H1 (cell line): ENCODE measurements around the gene TMEM244. TPM values are rescaled to one million over a fixed set of nuclear protein-coding genes. Genes with fewer than 3 reads are reported as not detected.

ENCODE experiments used
- CTCF ChIA-PET: fragments of 300-600 bp; sonication (Branson Sonifier 250); formaldehyde crosslinking; loops from one replicate; lab custom pipeline; 2021; ENCODE audit not compliant: partially characterized antibody; lab: Charles Lee
- POLR2A ChIA-PET: fragments of 300-600 bp; sonication (Branson Sonifier 250); formaldehyde crosslinking; loops from one replicate; lab custom pipeline; 2021; ENCODE audit warnings: inconsistent platforms; ENCODE audit not compliant: partially characterized antibody; lab: Charles Lee
- DNase-seq, 2 experiments: peaks; one replicate each; pipeline versions ENCODE4 v3.0.0 to v3.0.0-alpha.2; 2010 to 2022; ENCODE audit warnings: low spot score in 2 of 2, low read depth in 1 of 2, mixed read lengths in 1 of 2
- FAIRE-seq: peaks from 2 replicates; lab custom pipeline; 2011; peaks lifted over from hg19 to GRCh38; lab: Jason Lieb, UNC
- H2AFZ ChIP-seq: 2 replicates; pipeline ENCODE4 v1.8.1; 2012; ENCODE audit warnings: low read length, inconsistent platforms
- H2AK5ac ChIP-seq: 2 replicates; pipeline ENCODE4 v1.6.1; 2013; ENCODE audit warnings: low read depth, low read length
- H2BK120ac ChIP-seq: replicated peaks from 2 replicates; pipeline ENCODE3; 2013; ENCODE audit warnings: low read depth, low read length, inconsistent platforms
- H2BK12ac ChIP-seq: 2 replicates; pipeline ENCODE4 v1.6.1; 2013; ENCODE audit warnings: low read depth, low read length
- H2BK15ac ChIP-seq: 2 replicates; pipeline ENCODE4 v1.6.1; 2013; ENCODE audit warnings: low read length
- H2BK20ac ChIP-seq: 2 replicates; pipeline ENCODE4 v1.6.1; 2013; ENCODE audit warnings: low read length
- H2BK5ac ChIP-seq: 2 replicates; pipeline ENCODE4 v1.6.1; 2013; ENCODE audit warnings: low read depth, low read length
- H3K14ac ChIP-seq: 2 replicates; pipeline ENCODE4 v1.6.1; 2013; ENCODE audit warnings: inconsistent platforms; ENCODE audit not compliant: insufficient read length
- H3K18ac ChIP-seq: 2 replicates; pipeline ENCODE4 v1.6.1; 2013; ENCODE audit warnings: low read length; ENCODE audit errors: extremely low read depth
- H3K23ac ChIP-seq: 2 replicates; pipeline ENCODE4 v1.6.1; 2013; ENCODE audit warnings: inconsistent platforms; ENCODE audit not compliant: insufficient read length
- H3K23me2 ChIP-seq: 2 replicates; pipeline ENCODE4 v1.6.1; 2013; ENCODE audit warnings: low read depth, low read length
- H3K27ac ChIP-seq: 2 replicates; pipeline ENCODE4 v1.6.1; 2011; ENCODE audit warnings: low read depth, low read length, inconsistent platforms
- H3K27me3 ChIP-seq, 4 experiments: replicated peaks in 1 of 4; 1 replicate in 1 of 4; 2 replicates in 3 of 4; pipeline versions ENCODE4 v1.6.1 to v1.8.1; 2011 to 2013; ENCODE audit warnings: low read length in 3 of 4, mild to moderate bottlenecking in 3 of 4, inconsistent platforms in 2 of 4, mixed read lengths in 2 of 4, moderate library complexity in 1 of 4; ENCODE audit not compliant: control insufficient read depth in 3 of 4, insufficient read depth in 3 of 4; ENCODE audit errors: extremely low read depth in 1 of 4
- H3K36me3 ChIP-seq, 4 experiments: 2 replicates each; pipeline versions ENCODE4 v1.6.1 to v1.8.1; 2011 to 2013; ENCODE audit warnings: mild to moderate bottlenecking in 4 of 4, low read length in 3 of 4, moderate library complexity in 2 of 4, control low read depth in 1 of 4, inconsistent platforms in 1 of 4; ENCODE audit not compliant: insufficient read depth in 4 of 4, control insufficient read depth in 2 of 4
- H3K4ac ChIP-seq: replicated peaks from 2 replicates; pipeline ENCODE3; 2013; ENCODE audit warnings: low read length, low read depth, mixed read lengths, inconsistent platforms; ENCODE audit not compliant: insufficient read length
- H3K4me1 ChIP-seq, 4 experiments: replicated peaks in 1 of 4; 1 replicate in 1 of 4; 2 replicates in 3 of 4; pipeline versions ENCODE4 v1.6.1 to v1.8.1; 2011 to 2013; ENCODE audit warnings: low read length in 3 of 4, inconsistent platforms in 2 of 4, mixed read lengths in 1 of 4; ENCODE audit not compliant: insufficient read depth in 4 of 4, control insufficient read depth in 3 of 4
- H3K4me2 ChIP-seq, 2 experiments: 2 replicates each; pipeline versions ENCODE4 v1.6.1 to v1.8.1; 2011 to 2013; ENCODE audit warnings: low read depth in 2 of 2, low read length in 2 of 2, control low read depth in 1 of 2, inconsistent platforms in 1 of 2, mild to moderate bottlenecking in 1 of 2; ENCODE audit not compliant: insufficient read depth in 1 of 2
- H3K4me3 ChIP-seq, 4 experiments: fragments of 200-600, 300-600 bp in 1 of 4; sonication (generic), shearing (Covaris generic), sonication (Bioruptor Twin) in 1 of 4; 2 replicates each; pipeline versions ENCODE4 v1.5.1 to v1.8.1; 2011 to 2016; ENCODE audit warnings: low read length in 4 of 4, low read depth in 3 of 4, control low read depth in 2 of 4, inconsistent platforms in 2 of 4, mild to moderate bottlenecking in 2 of 4, mixed read lengths in 1 of 4, moderate library complexity in 1 of 4; ENCODE audit not compliant: insufficient read depth in 2 of 4; ENCODE audit errors: extremely low read depth in 1 of 4
- H3K56ac ChIP-seq: replicated peaks from 2 replicates; pipeline ENCODE3; 2013; ENCODE audit warnings: low read depth, mild to moderate bottlenecking, mixed read lengths, low read length, inconsistent platforms; ENCODE audit not compliant: insufficient read length
- H3K79me1 ChIP-seq: 2 replicates; pipeline ENCODE4 v1.6.1; 2013; ENCODE audit warnings: low read depth, low read length, control low read depth
- H3K79me2 ChIP-seq, 2 experiments: 2 replicates each; pipeline versions ENCODE4 v1.6.1 to v1.8.1; 2012 to 2013; ENCODE audit warnings: low read length in 2 of 2, mild to moderate bottlenecking in 2 of 2, inconsistent platforms in 1 of 2; ENCODE audit not compliant: insufficient read depth in 2 of 2, control insufficient read depth in 1 of 2
- H3K9ac ChIP-seq, 4 experiments: replicated peaks in 1 of 4; 1 replicate in 1 of 4; 2 replicates in 3 of 4; pipeline versions ENCODE4 v1.6.1 to v1.8.1; 2011 to 2013; ENCODE audit warnings: low read depth in 3 of 4, low read length in 3 of 4, control low read depth in 2 of 4, mild to moderate bottlenecking in 2 of 4, moderate library complexity in 2 of 4, inconsistent platforms in 1 of 4; ENCODE audit errors: extremely low read depth in 1 of 4
- H3K9me3 ChIP-seq, 2 experiments: 2 replicates each; pipeline versions ENCODE4 v1.6.1 to v1.8.1; 2012 to 2013; ENCODE audit warnings: mild to moderate bottlenecking in 2 of 2, moderate library complexity in 2 of 2, control low read depth in 1 of 2, inconsistent platforms in 1 of 2, low read depth in 1 of 2, low read length in 1 of 2, mixed read lengths in 1 of 2; ENCODE audit not compliant: insufficient read depth in 2 of 2
- H4K20me1 ChIP-seq, 2 experiments: replicated peaks in 1 of 2; 2 replicates each; pipeline versions ENCODE3 to v1.8.1; 2011 to 2013; ENCODE audit warnings: inconsistent platforms in 2 of 2, low read length in 2 of 2, mild to moderate bottlenecking in 1 of 2; ENCODE audit not compliant: insufficient read depth in 2 of 2, control insufficient read depth in 1 of 2
- H4K5ac ChIP-seq: 2 replicates; pipeline ENCODE4 v1.6.1; 2013; ENCODE audit warnings: low read length, low read depth, mixed read lengths, inconsistent platforms; ENCODE audit not compliant: insufficient read length
- H4K8ac ChIP-seq: 2 replicates; pipeline ENCODE4 v1.8.0; 2013; ENCODE audit warnings: mild to moderate bottlenecking, moderate library complexity, low read length, inconsistent platforms; ENCODE audit not compliant: insufficient read depth; ENCODE audit errors: extremely low read depth
- H4K91ac ChIP-seq: replicated peaks from 2 replicates; pipeline ENCODE3; 2013; ENCODE audit warnings: low read length, mixed read lengths, inconsistent platforms; ENCODE audit not compliant: insufficient read length
- CHD2 ChIP-seq: IDR thresholded peaks from 2 replicates; pipeline ENCODE4 v1.6.1; 2012; ENCODE audit warnings: low read length, improper control_type of control experiment
- EGR1 ChIP-seq: IDR thresholded peaks from 2 replicates; pipeline ENCODE4 v1.6.1; 2011; ENCODE audit warnings: low read depth, low read length, borderline replicate concordance
- EZH2 ChIP-seq: fragments of 200-600 bp; sonication (generic); IDR thresholded peaks from 2 replicates; pipeline ENCODE4 v1.7.1; 2012; ENCODE audit warnings: low read depth, mild to moderate bottlenecking, moderate library complexity, low read length, inconsistent platforms; ENCODE audit not compliant: severe bottlenecking
- GABPA ChIP-seq: IDR thresholded peaks from 2 replicates; pipeline ENCODE4 v1.6.1; 2011; ENCODE audit warnings: mild to moderate bottlenecking, low read length, moderate library complexity, borderline replicate concordance; ENCODE audit not compliant: insufficient read depth
- JUN ChIP-seq: IDR thresholded peaks from 2 replicates; pipeline ENCODE4 v1.6.1; 2011; ENCODE audit warnings: low read depth, mild to moderate bottlenecking, improper control_type of control experiment, low read length
- JUND ChIP-seq: IDR thresholded peaks from 2 replicates; pipeline ENCODE4 v1.6.1; 2011; ENCODE audit warnings: mild to moderate bottlenecking, improper control_type of control experiment, low read length
- KDM1A ChIP-seq: fragments of 200-600, 300-600 bp; sonication (generic); IDR thresholded peaks from 2 replicates; pipeline ENCODE4 v1.7.1; 2016; ENCODE audit warnings: mild to moderate bottlenecking, low read length, borderline replicate concordance
- KDM4A ChIP-seq: IDR thresholded peaks from one replicate; pipeline ENCODE4 v1.7.1; 2012; ENCODE audit warnings: low read depth, mild to moderate bottlenecking, moderate library complexity, low read length, inconsistent platforms; ENCODE audit not compliant: severe bottlenecking
- MAFK ChIP-seq: IDR thresholded peaks from 2 replicates; pipeline ENCODE4 v1.6.1; 2012; ENCODE audit warnings: low read depth, mild to moderate bottlenecking, improper control_type of control experiment, low read length
- PHF8 ChIP-seq: fragments of 200-600 bp; sonication (generic); conservative IDR thresholded peaks from 2 replicates; pipeline ENCODE4 v1.7.1; 2012; ENCODE audit warnings: low read depth, mild to moderate bottlenecking, inconsistent platforms, low read length, moderate library complexity
- POLR2A ChIP-seq, 2 experiments: IDR thresholded peaks; 1 replicate in 1 of 2; 2 replicates in 1 of 2; pipeline ENCODE4 v1.6.1; 2011; ENCODE audit warnings: low read depth in 2 of 2, low read length in 2 of 2, mild to moderate bottlenecking in 2 of 2; ENCODE audit errors: control extremely low read depth in 1 of 2
- RFX5 ChIP-seq: IDR thresholded peaks from 2 replicates; pipeline ENCODE4 v1.6.1; 2011; ENCODE audit warnings: low read depth, low read length, improper control_type of control experiment, borderline replicate concordance
- SIN3A ChIP-seq, 2 experiments: IDR thresholded peaks in 1 of 2; conservative IDR thresholded peaks in 1 of 2; 2 replicates each; pipeline ENCODE4 v1.6.1; 2011 to 2012; ENCODE audit warnings: low read length in 2 of 2, improper control_type of control experiment in 1 of 2, low read depth in 1 of 2, mild to moderate bottlenecking in 1 of 2
- TAF7 ChIP-seq: optimal IDR thresholded peaks from 2 replicates; pipeline ENCODE3; 2011; ENCODE audit warnings: low read depth, mild to moderate bottlenecking, inconsistent platforms, low read length, moderate library complexity, borderline replicate concordance
- polyA plus RNA-seq, 7 experiments: library from polyadenylated mRNA; depleted of rRNA in 3 of 7; stranded (reverse) in 5 of 7; unstranded in 2 of 7; fragments of >200 nt in 5 of 7; fragments of 200-250 nt in 2 of 7; gene quantifications; 1 replicate in 5 of 7; 2 replicates in 1 of 7; 4 replicates in 1 of 7; pipeline versions ENCODE4 v1.2.1 to v1.2.3, GENCODE V29; 2011 to 2013; ENCODE audit warnings: missing spikeins in 2 of 7, mixed read lengths in 2 of 7
- total RNA-seq: library from RNA; stranded (reverse); fragmentation: NEBNext Ultra II Directional; extraction: Animal tissue kit (Norgen Biotek cat#: 25700); gene quantifications from 2 replicates; pipeline ENCODE4 v1.2.1, GENCODE V29; 2021

Gene TMEM244
- total and polyA plus RNA-seq, 2 of the 8 experiments (the other 6 are each of a cell fraction or from before 2014, with no cell fraction given), result not detected

DNA sequence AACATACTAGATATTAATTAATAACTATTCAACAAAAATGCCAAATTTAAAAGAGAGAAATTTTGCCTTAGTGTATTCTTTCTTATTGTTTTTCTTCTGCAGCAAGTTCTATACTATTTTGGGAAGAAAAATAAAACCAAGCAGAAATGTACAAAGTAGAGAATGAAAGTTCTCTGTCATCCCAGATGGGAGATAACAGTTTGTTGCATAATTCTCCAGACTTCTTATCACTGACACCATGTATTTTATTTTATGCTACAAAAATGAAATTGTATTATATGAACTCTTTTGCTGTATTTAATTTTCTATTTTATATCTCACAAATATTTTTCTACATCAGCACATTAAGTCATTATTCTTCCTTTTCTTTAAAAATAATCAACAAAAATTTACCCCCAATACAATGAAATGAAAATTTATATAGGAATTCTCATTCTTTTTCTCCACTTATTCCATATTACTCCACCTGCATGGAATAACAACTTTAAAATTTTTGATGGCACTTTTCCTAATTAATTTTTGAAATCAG is 18.2 kb downstream of the TMEM244 start:
- no peak overlapping the region for H3K9ac ChIP-seq
- no peaks in the 10 kb centered on the region for H3K36me3 ChIP-seq
- no peaks in the 10 kb centered on the region for H3K27me3 ChIP-seq
- no peak overlapping the region for H2BK5ac ChIP-seq
- H3K4me1 ChIP-seq, result 0 out of 7 replicates have a peak, but pooled peaks cover 0 to 3% (median 0%) of the 10 kb centered on the region in 4 experiments
- no peak overlapping the region for H3K4me2 ChIP-seq
- TF ChIP-seq PHF8, result no peak
- no peak for TF ChIP-seq EZH2
- TF ChIP-seq RFX5, result no peak
- TF ChIP-seq KDM1A, result no peak
- no peak for TF ChIP-seq EGR1
- TF ChIP-seq MAFK, result no peak
- TF ChIP-seq KDM4A, result no peak
- TF ChIP-seq TAF7, result no peak
- no peak for TF ChIP-seq SIN3A (conservative IDR thresholded peaks at IDR 0.05 in 1 of 2, IDR thresholded peaks at IDR 0.05 in 1 of 2; ENCODE audit: low read depth in 1 of 2, low read length in 2 of 2)
- TF ChIP-seq JUN, result no peak
- no peak for TF ChIP-seq POLR2A (IDR thresholded peaks at IDR 0.05; ENCODE audit: control extremely low read depth in 1 of 2, low read depth in 2 of 2, low read length in 2 of 2)
- TF ChIP-seq CHD2, result no peak
- TF ChIP-seq GABPA, result no peak
- no peak for TF ChIP-seq JUND
- TF ChIP-seq, all 59 proteins: peak for 0
- H4K8ac ChIP-seq, result no peak overlapping the region
- no peak overlapping the region for H2BK120ac ChIP-seq
- no peaks in the 10 kb centered on the region for H3K23me2 ChIP-seq
- no peak overlapping the region for H4K5ac ChIP-seq
- no peak overlapping the region for H3K4me3 ChIP-seq
- FAIRE-seq (no peak), DNase-seq (no peak)
- no peaks in the 10 kb centered on the region for H3K79me2 ChIP-seq
- H3K9me3 ChIP-seq, result no peaks in the 10 kb centered on the region
- H3K18ac ChIP-seq, result no peak overlapping the region
- H3K23ac ChIP-seq, result no peak overlapping the region
- no peak overlapping the region for H2BK20ac ChIP-seq
- H3K4ac ChIP-seq, result no peak overlapping the region
- no peak overlapping the region for H3K27ac ChIP-seq
- CTCF ChIA-PET, result interaction anchor here (0.7 kb wide), 1 partner anchor 271 kb away, joined by 3 read pairs; no protein-coding TSS in a partner anchor
- H4K91ac ChIP-seq, result no peak overlapping the region
- POLR2A ChIA-PET, result no interaction called here
- no peak overlapping the region for H2AK5ac ChIP-seq
- no peaks in the 10 kb centered on the region for H4K20me1 ChIP-seq
- no peaks in the 10 kb centered on the region for H3K79me1 ChIP-seq
- H2BK12ac ChIP-seq, result no peak overlapping the region
- no peak overlapping the region for H2AFZ ChIP-seq
- no peak overlapping the region for H3K56ac ChIP-seq
- no peak overlapping the region for H2BK15ac ChIP-seq
- H3K14ac ChIP-seq, result no peak overlapping the region
